GM19238 (cell line): ENCODE data around the gene INTS11.
"Not testable (repeated sequence)": the region's sequence is repeated elsewhere in the genome, so short reads cannot be mapped to it uniquely, and the experiment has no call there.

Source experiments
- DNase-seq: peaks from one replicate; pipeline ENCODE4 v3.0.0; 2011; ENCODE audit warnings: low spot score; ENCODE audit not compliant: insufficient read length

Gene INTS11

GRCh38 chr1:1329304-1330210 lies 5.1 kb upstream of the INTS11 start:
- DNase-seq = no peak

GRCh38 chr1:1328254-1328653 lies 3.8 kb upstream of the INTS11 start:
- DNase-seq = no peak

- DNase-seq = no peak
Measured at GRCh38 chr1:1327291-1327690, 2.8 kb upstream of the INTS11 start.

GRCh38 chr1:1326075-1326605 lies 1.7 kb upstream of the INTS11 start:
- no peak for DNase-seq

GRCh38 chr1:1325288-1326074 lies 1.0 kb upstream of the INTS11 start:
- DNase-seq = no peak

- no peak for DNase-seq
Measured at GRCh38 chr1:1324084-1324523, 356 bp downstream of the INTS11 start.

- no peak for DNase-seq
Measured at GRCh38 chr1:1322952-1323351, 1.5 kb downstream of the INTS11 start.

- no peak for DNase-seq
Measured at GRCh38 chr1:1322418-1322817, 2.0 kb downstream of the INTS11 start.

GRCh38 chr1:1321477-1321876 lies 3.0 kb downstream of the INTS11 start:
- no peak for DNase-seq

GRCh38 chr1:1320666-1321448 lies 3.6 kb downstream of the INTS11 start:
- DNase-seq = no peak

- DNase-seq = no peak
Measured at GRCh38 chr1:1319646-1319941, 4.9 kb downstream of the INTS11 start.

GRCh38 chr1:1318777-1319645 lies 5.4 kb downstream of the INTS11 start:
- no peak for DNase-seq

- DNase-seq = no peak
Measured at GRCh38 chr1:1318131-1318652, 6.3 kb downstream of the INTS11 start.

GRCh38 chr1:1317420-1317819 lies 7.0 kb downstream of the INTS11 start:
- no peak for DNase-seq

- not testable (repeated sequence) for DNase-seq
Measured at GRCh38 chr1:1316199-1316598, 8.3 kb downstream of the INTS11 start.

GRCh38 chr1:1315435-1315954 lies 9.0 kb downstream of the INTS11 start:
- DNase-seq = no peak

- no peak for DNase-seq
Measured at GRCh38 chr1:1314678-1315335, 9.7 kb downstream of the INTS11 start.

GRCh38 chr1:1314237-1314586 lies 10.2 kb downstream of the INTS11 start:
- DNase-seq = no peak

- no peak for DNase-seq
Measured at GRCh38 chr1:1313500-1314236, 10.8 kb downstream of the INTS11 start.
